Measurements from ENCODE around the gene SSB.

DNA sequence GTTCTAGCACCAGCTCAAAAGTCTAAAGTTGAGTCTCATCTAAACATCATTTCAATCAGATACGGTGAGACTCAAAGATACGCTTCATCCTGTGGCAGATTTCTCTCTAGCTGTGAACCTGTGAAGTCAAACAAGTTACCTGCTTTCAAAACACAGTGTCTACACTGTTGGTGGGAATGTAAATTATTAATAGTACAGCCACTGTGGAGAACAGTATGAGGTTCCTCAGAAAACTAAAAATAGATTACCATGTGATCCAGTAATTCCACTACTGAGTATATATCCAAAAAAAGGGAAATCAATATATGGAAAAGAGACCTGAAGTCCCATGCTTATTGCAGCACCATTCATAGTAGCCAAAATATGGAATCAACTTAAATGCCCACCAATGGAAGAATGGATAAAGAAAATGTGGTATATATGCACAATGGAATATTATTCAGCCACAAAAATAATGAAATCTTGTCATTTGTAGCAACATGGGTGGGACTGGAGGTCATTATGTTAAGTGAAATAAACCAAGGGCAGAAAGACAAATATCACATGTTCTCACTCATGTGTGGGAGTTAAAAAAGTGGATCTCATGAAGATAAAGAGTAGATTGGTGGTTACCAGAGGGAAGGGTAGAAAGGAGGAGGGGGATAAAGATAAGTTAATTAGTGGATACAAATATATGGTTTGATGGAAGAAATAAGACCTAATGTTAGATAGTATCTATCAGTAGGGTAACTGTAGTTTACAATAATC is 40.2 kb downstream of the SSB start:
- TF ChIP-seq, protein P1, sequence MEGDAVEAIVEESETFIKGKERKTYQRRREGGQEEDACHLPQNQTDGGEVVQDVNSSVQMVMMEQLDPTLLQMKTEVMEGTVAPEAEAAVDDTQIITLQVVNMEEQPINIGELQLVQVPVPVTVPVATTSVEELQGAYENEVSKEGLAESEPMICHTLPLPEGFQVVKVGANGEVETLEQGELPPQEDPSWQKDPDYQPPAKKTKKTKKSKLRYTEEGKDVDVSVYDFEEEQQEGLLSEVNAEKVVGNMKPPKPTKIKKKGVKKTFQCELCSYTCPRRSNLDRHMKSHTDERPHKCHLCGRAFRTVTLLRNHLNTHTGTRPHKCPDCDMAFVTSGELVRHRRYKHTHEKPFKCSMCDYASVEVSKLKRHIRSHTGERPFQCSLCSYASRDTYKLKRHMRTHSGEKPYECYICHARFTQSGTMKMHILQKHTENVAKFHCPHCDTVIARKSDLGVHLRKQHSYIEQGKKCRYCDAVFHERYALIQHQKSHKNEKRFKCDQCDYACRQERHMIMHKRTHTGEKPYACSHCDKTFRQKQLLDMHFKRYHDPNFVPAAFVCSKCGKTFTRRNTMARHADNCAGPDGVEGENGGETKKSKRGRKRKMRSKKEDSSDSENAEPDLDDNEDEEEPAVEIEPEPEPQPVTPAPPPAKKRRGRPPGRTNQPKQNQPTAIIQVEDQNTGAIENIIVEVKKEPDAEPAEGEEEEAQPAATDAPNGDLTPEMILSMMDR (IDR thresholded peaks at IDR 0.05), result no peak
- TF ChIP-seq POLR2A (IDR thresholded peaks at IDR 0.05), result no peak
- no peak for TF ChIP-seq POLR2AphosphoS5 (IDR thresholded peaks at IDR 0.05)
